Measurements from ENCODE around the gene MCM6.

DNA sequence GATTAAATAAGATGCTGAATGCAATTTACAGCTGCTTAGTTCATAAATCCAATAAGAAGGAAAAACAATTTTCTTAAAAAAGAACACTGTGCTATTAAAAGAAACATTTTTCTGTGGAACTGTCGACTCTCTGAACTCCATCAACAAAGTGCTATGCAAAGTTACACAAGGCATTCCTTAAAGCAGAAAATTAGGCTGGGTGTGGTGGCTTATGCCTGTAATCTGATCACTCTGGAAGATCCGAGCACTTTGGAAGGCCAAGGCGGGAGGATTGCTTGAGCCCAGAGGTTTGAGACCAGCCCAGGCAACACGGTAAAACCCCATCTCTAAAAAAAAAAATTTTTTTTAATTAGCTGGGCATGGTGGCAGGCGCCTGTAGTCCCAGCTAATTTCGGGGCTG, 13.0 kb downstream of the MCM6 start:
- TF ChIP-seq, protein P1, sequence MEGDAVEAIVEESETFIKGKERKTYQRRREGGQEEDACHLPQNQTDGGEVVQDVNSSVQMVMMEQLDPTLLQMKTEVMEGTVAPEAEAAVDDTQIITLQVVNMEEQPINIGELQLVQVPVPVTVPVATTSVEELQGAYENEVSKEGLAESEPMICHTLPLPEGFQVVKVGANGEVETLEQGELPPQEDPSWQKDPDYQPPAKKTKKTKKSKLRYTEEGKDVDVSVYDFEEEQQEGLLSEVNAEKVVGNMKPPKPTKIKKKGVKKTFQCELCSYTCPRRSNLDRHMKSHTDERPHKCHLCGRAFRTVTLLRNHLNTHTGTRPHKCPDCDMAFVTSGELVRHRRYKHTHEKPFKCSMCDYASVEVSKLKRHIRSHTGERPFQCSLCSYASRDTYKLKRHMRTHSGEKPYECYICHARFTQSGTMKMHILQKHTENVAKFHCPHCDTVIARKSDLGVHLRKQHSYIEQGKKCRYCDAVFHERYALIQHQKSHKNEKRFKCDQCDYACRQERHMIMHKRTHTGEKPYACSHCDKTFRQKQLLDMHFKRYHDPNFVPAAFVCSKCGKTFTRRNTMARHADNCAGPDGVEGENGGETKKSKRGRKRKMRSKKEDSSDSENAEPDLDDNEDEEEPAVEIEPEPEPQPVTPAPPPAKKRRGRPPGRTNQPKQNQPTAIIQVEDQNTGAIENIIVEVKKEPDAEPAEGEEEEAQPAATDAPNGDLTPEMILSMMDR (conservative IDR thresholded peaks at IDR 0.05; ENCODE audit: low read depth, low read length): no peak
- TF ChIP-seq EZH2 (IDR thresholded peaks at IDR 0.05; ENCODE audit: borderline replicate concordance, low read depth, low read length, poor library complexity, severe bottlenecking): no peak

All from A673 (cell line).